Lower leg skin (tissue), 3 donors: ENCODE results near the gene PDE3A.

Experiments
- POLR2A ChIP-seq, 2 donors: fragments of 450-650 bp; IDR thresholded peaks; one replicate each; pipeline ENCODE4 v1.6.1; 2016 to 2017; ENCODE audit warnings: antibody characterized with exemption in 2 of 2, mild to moderate bottlenecking in 1 of 2, moderate library complexity in 1 of 2
- TF ChIP-seq, protein P1 (sequence below), 3 donors: fragments of 450-650 bp; IDR thresholded peaks; one replicate each; pipeline ENCODE4 v1.5.1; 2016; ENCODE audit warnings: antibody characterized with exemption in 3 of 3, mild to moderate bottlenecking in 3 of 3, moderate library complexity in 2 of 3

DNA sequence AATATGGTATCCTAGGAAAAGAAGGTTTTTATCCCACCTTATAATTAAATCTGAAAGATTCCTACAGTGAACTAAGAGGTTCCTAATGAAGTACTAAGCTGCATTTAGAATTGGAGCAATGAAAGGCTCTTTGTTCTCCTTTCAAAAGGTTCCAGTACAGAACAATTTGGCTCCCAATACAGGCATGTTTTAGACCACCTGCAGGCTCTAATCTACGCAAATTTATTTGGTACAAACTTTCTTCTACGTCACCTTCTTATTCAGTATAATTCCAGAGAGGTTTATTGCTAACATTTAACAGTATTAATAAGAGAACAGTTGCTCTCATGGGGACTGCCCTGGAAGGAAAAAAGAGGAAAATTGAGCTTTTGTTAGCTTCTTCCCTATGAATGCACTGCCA lies 289.2 kb downstream of the PDE3A start:
- no peak for TF ChIP-seq POLR2A (IDR thresholded peaks at IDR 0.05)
- TF ChIP-seq, protein P1, sequence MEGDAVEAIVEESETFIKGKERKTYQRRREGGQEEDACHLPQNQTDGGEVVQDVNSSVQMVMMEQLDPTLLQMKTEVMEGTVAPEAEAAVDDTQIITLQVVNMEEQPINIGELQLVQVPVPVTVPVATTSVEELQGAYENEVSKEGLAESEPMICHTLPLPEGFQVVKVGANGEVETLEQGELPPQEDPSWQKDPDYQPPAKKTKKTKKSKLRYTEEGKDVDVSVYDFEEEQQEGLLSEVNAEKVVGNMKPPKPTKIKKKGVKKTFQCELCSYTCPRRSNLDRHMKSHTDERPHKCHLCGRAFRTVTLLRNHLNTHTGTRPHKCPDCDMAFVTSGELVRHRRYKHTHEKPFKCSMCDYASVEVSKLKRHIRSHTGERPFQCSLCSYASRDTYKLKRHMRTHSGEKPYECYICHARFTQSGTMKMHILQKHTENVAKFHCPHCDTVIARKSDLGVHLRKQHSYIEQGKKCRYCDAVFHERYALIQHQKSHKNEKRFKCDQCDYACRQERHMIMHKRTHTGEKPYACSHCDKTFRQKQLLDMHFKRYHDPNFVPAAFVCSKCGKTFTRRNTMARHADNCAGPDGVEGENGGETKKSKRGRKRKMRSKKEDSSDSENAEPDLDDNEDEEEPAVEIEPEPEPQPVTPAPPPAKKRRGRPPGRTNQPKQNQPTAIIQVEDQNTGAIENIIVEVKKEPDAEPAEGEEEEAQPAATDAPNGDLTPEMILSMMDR (IDR thresholded peaks at IDR 0.05): no peak
